GM04503 (cell line): ENCODE data around the gene DPP9.
"Not testable (repeated sequence)": the region's sequence is repeated elsewhere in the genome, so short reads cannot be mapped to it uniquely, and the experiment has no call there.

Experiments
- DNase-seq: peaks from one replicate; pipeline ENCODE4 v3.0.0-alpha.2; 2012; ENCODE audit warnings: low read depth

DPP9 gene

GRCh38 chr19:4723595-4724514 is at the start of gene DPP9:
Gene DPP9, minus strand, starts transcription at chr19:4723842. Its CDS starts 3,936 bp downstream, at chr19:4719906.
- peak; percentile 88 for DNase-seq

- no peak for DNase-seq
Measured at GRCh38 chr19:4773047-4773640, 49.5 kb upstream of the DPP9 start.

- DNase-seq = no peak
Measured at GRCh38 chr19:4772566-4772965, 48.9 kb upstream of the DPP9 start.

GRCh38 chr19:4768934-4769777 is 45.5 kb upstream of the DPP9 start:
- peak; percentile 15 for DNase-seq

GRCh38 chr19:4764393-4764660 is 40.7 kb upstream of the DPP9 start:
- DNase-seq = no peak

- no peak for DNase-seq
Measured at GRCh38 chr19:4763021-4763420, 39.4 kb upstream of the DPP9 start.

- no peak for DNase-seq
Measured at GRCh38 chr19:4760285-4760650, 36.6 kb upstream of the DPP9 start.

- peak; percentile 30 for DNase-seq
Measured at GRCh38 chr19:4759388-4760284, 36.0 kb upstream of the DPP9 start.

- DNase-seq = no peak
Measured at GRCh38 chr19:4758659-4759058, 35.0 kb upstream of the DPP9 start.

GRCh38 chr19:4758082-4758481 is 34.4 kb upstream of the DPP9 start:
- no peak for DNase-seq

- DNase-seq = no peak
Measured at GRCh38 chr19:4755459-4755858, 31.8 kb upstream of the DPP9 start.

- DNase-seq = no peak
Measured at GRCh38 chr19:4754248-4754647, 30.6 kb upstream of the DPP9 start.

GRCh38 chr19:4749870-4750590 is 26.4 kb upstream of the DPP9 start:
- no peak for DNase-seq

- DNase-seq = no peak
Measured at GRCh38 chr19:4748589-4748988, 24.9 kb upstream of the DPP9 start.

- no peak for DNase-seq
Measured at GRCh38 chr19:4748185-4748584, 24.5 kb upstream of the DPP9 start.

GRCh38 chr19:4745986-4746385 is 22.3 kb upstream of the DPP9 start:
- no peak for DNase-seq

- not testable (repeated sequence) for DNase-seq
Measured at GRCh38 chr19:4745175-4745574, 21.5 kb upstream of the DPP9 start.

GRCh38 chr19:4744451-4745174 is 21.0 kb upstream of the DPP9 start:
- peak; percentile 78 for DNase-seq

- DNase-seq = no peak
Measured at GRCh38 chr19:4742723-4743646, 19.3 kb upstream of the DPP9 start.
